ENCODE results near the gene EYS. TPM values are rescaled to one million over a fixed set of nuclear protein-coding genes. Genes with fewer than 3 reads are reported as not detected.
A peak's percentile ranks its signal among the peaks of the same experiment; 100 is the strongest.
"Not testable (repeated sequence)": the region's sequence is repeated elsewhere in the genome, so short reads cannot be mapped to it uniquely, and the experiment has no call there.

The EYS gene
- polyA plus RNA-seq, 1 experiment, result not detected

DNA sequence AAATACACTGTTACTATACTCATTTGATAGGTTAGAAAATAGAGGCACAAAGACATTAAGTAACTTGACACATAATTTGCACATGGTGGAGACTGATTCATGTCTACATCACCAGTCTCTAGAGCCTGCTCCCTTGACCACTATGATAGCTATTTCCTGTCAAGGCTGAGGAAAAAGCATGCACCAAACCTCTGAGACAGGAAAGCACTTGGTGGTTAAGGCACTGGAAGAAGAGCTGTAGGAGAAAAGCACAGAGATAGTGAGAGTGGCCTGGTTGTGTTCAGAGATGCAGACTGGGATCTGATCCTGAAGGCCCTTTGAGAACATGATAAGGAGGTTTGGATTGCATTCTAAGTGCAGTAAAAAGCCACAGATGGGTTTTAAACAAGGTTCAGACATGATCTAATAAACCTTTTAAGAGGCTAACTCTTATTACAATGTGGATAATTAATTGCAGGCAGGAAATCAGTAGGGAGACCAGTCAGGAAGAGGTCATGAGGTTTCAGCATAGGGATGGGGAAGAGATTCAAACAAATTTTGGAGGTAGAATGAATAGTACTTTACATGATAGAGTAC is 1902.6 kb downstream of the EYS start:
- POLR2A ChIA-PET, result no interaction called here
- peak; percentile 67 for DNase-seq (ENCODE audit: low read depth)
- CTCF ChIA-PET, result interaction anchor here (0.9 to 3.0 kb wide), 7 partner anchors 12 to 505 kb away, joined by 3 to 13 read pairs (median 3); no protein-coding TSS in a partner anchor

GRCh38 chr6:63803371-63803770 is 1903.7 kb downstream of the EYS start:
- H3K36me3 ChIP-seq (ENCODE audit: control insufficient read depth, insufficient read depth, low read length), result no peaks in the 10 kb centered on the region
- DNase-seq (ENCODE audit: low read depth), result no peak
- POLR2A ChIA-PET, result no interaction called here
- CTCF ChIA-PET, result interaction anchor here (0.7 to 3.0 kb wide), 11 partner anchors 10 to 504 kb away, joined by 3 to 14 read pairs (median 6); no protein-coding TSS in a partner anchor
- TF ChIP-seq, protein P1, sequence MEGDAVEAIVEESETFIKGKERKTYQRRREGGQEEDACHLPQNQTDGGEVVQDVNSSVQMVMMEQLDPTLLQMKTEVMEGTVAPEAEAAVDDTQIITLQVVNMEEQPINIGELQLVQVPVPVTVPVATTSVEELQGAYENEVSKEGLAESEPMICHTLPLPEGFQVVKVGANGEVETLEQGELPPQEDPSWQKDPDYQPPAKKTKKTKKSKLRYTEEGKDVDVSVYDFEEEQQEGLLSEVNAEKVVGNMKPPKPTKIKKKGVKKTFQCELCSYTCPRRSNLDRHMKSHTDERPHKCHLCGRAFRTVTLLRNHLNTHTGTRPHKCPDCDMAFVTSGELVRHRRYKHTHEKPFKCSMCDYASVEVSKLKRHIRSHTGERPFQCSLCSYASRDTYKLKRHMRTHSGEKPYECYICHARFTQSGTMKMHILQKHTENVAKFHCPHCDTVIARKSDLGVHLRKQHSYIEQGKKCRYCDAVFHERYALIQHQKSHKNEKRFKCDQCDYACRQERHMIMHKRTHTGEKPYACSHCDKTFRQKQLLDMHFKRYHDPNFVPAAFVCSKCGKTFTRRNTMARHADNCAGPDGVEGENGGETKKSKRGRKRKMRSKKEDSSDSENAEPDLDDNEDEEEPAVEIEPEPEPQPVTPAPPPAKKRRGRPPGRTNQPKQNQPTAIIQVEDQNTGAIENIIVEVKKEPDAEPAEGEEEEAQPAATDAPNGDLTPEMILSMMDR (IDR thresholded peaks at IDR 0.05; ENCODE audit: insufficient read depth, low read depth, low read length), result no peak
- no peak overlapping the region for H3K4me3 ChIP-seq (ENCODE audit: low read depth, low read length)
- no peaks in the 10 kb centered on the region for H3K27me3 ChIP-seq (ENCODE audit: control insufficient read depth, insufficient read depth, low read length)

More for the DNA sequence above, 1902.6 kb downstream of the EYS start:
- Histone ChIP-seq H3K27me3 (ENCODE audit: control insufficient read depth, insufficient read depth, low read length) (no peaks in the 10 kb centered on the region), H3K36me3 (ENCODE audit: control insufficient read depth, insufficient read depth, low read length) (no peaks in the 10 kb centered on the region), H3K4me3 (ENCODE audit: low read depth, low read length) (no peak overlapping the region)
- TF ChIP-seq, protein P1 (IDR thresholded peaks at IDR 0.05; ENCODE audit: insufficient read depth, low read depth, low read length), result no peak

DNA sequence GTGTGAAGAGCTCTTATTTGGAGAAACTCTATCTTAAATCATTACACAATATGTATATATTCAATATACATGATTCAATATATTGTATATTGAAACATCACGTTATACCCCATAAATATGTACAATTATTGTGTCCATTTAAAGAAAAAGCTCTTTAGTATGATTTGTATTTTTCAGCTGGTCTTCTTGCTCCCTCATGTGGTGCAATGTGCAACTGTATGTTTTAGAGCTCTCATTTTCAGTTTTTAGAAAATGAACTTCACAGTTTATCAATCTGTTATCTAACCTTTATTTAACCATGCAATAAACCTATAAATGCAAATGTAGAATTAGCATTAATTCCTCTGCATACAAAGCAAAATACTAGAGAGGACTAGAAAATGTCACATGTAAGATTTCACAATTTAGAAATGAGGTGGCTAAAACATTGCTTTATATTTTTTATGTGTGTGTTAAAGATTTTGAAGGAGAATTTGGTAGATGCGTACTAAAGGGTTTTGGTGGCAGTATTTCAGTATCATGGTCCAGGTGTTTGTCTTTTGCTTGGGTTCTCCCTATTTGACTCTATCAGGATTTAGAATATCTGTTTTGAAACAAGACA is 1904.3 kb downstream of the EYS start:
- DNase-seq (ENCODE audit: low read depth), result no peak
- Histone ChIP-seq H3K4me3 (ENCODE audit: low read depth, low read length) (no peak overlapping the region), H3K27me3 (ENCODE audit: control insufficient read depth, insufficient read depth, low read length) (no peaks in the 10 kb centered on the region), H3K36me3 (ENCODE audit: control insufficient read depth, insufficient read depth, low read length) (no peaks in the 10 kb centered on the region)
- POLR2A ChIA-PET, result interaction anchor here (0.5 kb wide), 1 partner anchor 63 kb away, joined by 4 read pairs; no protein-coding TSS in a partner anchor
- CTCF ChIA-PET, result interaction anchor here (0.5 to 3.0 kb wide), 19 partner anchors 11 to 868 kb away, joined by 3 to 14 read pairs (median 4); no protein-coding TSS in a partner anchor
- TF ChIP-seq, protein P1 (IDR thresholded peaks at IDR 0.05; ENCODE audit: insufficient read depth, low read depth, low read length), result peak; percentile 62

DNA sequence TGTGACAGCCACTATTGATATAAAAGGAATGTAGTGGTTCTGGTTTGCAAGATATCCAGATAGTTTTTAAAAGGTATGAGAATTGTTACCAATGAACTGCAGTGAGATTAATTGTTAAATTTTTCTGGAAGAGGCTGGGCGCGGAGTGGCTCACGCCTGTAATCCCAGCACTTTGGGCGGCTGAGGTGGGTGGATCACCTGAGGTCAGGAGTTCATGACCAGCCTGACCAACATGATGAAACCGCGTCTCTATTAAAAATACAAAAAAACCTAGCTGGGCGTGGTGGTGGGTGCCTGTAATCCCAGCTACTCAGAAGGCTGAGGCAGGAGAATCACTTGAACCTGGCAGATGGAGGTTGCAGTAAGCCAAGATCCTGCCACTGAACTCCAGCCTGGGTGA is 1906.6 kb downstream of the EYS start:
- H3K36me3 ChIP-seq (ENCODE audit: control insufficient read depth, insufficient read depth, low read length); POLR2A ChIA-PET; H3K27me3 ChIP-seq (ENCODE audit: control insufficient read depth, insufficient read depth, low read length); H3K4me3 ChIP-seq (ENCODE audit: low read depth, low read length); DNase-seq (ENCODE audit: low read depth): not testable (repeated sequence)
- CTCF ChIA-PET, result interaction anchor here (0.9 to 1.3 kb wide), 2 partner anchors 202 to 448 kb away, joined by 3 to 4 read pairs; no protein-coding TSS in a partner anchor

DNA sequence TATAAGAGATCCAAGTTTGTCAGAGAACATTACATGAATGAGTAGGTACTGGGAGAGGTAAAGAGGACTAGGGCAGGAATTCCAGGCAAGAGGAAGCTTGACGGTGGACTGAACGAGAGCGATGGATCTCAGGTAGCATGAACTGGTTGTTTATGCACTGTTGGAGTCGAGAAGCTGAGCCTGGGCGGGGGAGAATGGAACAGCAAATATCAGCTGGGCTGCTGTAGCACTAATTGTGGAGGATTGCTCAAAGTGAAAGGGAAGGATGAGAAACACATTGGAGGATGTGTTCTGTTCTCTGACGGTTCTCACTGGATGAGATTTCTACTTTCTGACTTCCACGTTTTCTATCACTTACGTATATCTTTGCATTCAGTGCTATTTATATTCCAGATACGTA is 1907.2 kb downstream of the EYS start:
- DNase-seq (ENCODE audit: low read depth), result no peak
- CTCF ChIA-PET, result interaction anchor here (0.9 kb wide), 1 partner anchor 31 kb away, joined by 3 read pairs; no protein-coding TSS in a partner anchor
- Histone ChIP-seq H3K4me3 (ENCODE audit: low read depth, low read length) (no peak overlapping the region), H3K27me3 (ENCODE audit: control insufficient read depth, insufficient read depth, low read length) (no peaks in the 10 kb centered on the region), H3K36me3 (ENCODE audit: control insufficient read depth, insufficient read depth, low read length) (no peaks in the 10 kb centered on the region)
- TF ChIP-seq, protein P1 (IDR thresholded peaks at IDR 0.05; ENCODE audit: insufficient read depth, low read depth, low read length), result no peak
- POLR2A ChIA-PET, result no interaction called here
